OCI-LY1 (cell line): ENCODE data around the gene HINT2.

Experiments used
- EZH2 ChIP-seq: fragments of 200-600 bp; sonication (generic), shearing (Covaris generic); IDR thresholded peaks from 2 replicates; pipeline ENCODE4 v1.8.0; 2017; ENCODE audit warnings: borderline replicate concordance, mixed run types, mild to moderate bottlenecking, antibody characterized with exemption, low read length, moderate library complexity, mixed read lengths
- TF ChIP-seq, protein P1 (sequence below): fragments of 200-600 bp; sonication (generic), shearing (Covaris generic); IDR thresholded peaks from 2 replicates; pipeline ENCODE4 v1.5.1; 2017; ENCODE audit warnings: mild to moderate bottlenecking, antibody characterized with exemption, low read length, moderate library complexity, mixed read lengths

DNA sequence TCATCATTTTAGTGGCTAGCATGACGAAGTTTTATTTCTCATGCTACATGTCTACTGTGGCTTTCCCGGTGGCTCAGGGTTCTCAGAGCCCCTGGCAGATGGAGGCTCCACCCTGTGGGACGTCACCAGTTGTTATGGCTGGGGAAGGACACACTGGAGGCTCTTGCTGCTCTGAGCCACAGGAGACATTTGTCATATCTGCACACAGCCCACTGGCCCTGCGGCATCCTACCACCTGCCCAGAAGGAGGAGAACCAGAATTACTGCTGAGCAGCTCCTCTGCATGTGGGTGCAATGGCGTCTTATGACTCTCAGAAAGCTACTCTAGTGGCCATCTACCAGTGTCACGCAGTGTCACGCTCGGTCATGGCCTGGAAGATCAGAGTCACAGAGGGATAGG is 48.7 kb upstream of the HINT2 start:
- TF ChIP-seq, protein P1, sequence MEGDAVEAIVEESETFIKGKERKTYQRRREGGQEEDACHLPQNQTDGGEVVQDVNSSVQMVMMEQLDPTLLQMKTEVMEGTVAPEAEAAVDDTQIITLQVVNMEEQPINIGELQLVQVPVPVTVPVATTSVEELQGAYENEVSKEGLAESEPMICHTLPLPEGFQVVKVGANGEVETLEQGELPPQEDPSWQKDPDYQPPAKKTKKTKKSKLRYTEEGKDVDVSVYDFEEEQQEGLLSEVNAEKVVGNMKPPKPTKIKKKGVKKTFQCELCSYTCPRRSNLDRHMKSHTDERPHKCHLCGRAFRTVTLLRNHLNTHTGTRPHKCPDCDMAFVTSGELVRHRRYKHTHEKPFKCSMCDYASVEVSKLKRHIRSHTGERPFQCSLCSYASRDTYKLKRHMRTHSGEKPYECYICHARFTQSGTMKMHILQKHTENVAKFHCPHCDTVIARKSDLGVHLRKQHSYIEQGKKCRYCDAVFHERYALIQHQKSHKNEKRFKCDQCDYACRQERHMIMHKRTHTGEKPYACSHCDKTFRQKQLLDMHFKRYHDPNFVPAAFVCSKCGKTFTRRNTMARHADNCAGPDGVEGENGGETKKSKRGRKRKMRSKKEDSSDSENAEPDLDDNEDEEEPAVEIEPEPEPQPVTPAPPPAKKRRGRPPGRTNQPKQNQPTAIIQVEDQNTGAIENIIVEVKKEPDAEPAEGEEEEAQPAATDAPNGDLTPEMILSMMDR = no peak
- no peak for TF ChIP-seq EZH2
